MM.1S (cell line): Measurements from ENCODE around the gene GALNT5.

Experiments used
- DNase-seq: peaks from one replicate; pipeline ENCODE4 v3.0.0-alpha.2; 2015
- H2AFZ ChIP-seq: fragments of 300-600 bp; sonication (generic); 2 replicates; pipeline ENCODE4 v1.6.0; 2016; ENCODE audit warnings: antibody characterized with exemption, low read length
- H3F3A ChIP-seq: fragments of 300-600 bp; sonication (generic); 2 replicates; pipeline ENCODE4 v1.6.1; 2016; ENCODE audit warnings: mild to moderate bottlenecking, antibody characterized with exemption, low read length, moderate library complexity, mixed read lengths; ENCODE audit not compliant: insufficient read depth
- H3K27ac ChIP-seq: fragments of 300-600 bp; sonication (generic); 2 replicates; pipeline ENCODE4 v1.5.1; 2016; ENCODE audit warnings: mild to moderate bottlenecking, low read length
- H3K27me3 ChIP-seq: fragments of 300-600 bp; sonication (generic); replicated peaks from 2 replicates; pipeline ENCODE4 v1.6.0; 2016; ENCODE audit warnings: low read length; ENCODE audit not compliant: insufficient read depth
- H3K36me3 ChIP-seq: fragments of 300-600 bp; sonication (generic); replicated peaks from 2 replicates; pipeline ENCODE4 v1.6.1; 2016; ENCODE audit warnings: mild to moderate bottlenecking, low read length, mixed read lengths; ENCODE audit not compliant: insufficient read depth
- H3K4me1 ChIP-seq: fragments of 300-600 bp; sonication (generic); 2 replicates; pipeline ENCODE4 v1.6.1; 2016; ENCODE audit warnings: low read length, mixed read lengths
- H3K4me2 ChIP-seq: fragments of 300-600 bp; sonication (generic); 2 replicates; pipeline ENCODE4 v1.6.0; 2016; ENCODE audit warnings: low read depth, low read length
- H3K4me3 ChIP-seq: fragments of 300-600 bp; sonication (generic); 2 replicates; pipeline ENCODE4 v1.5.1; 2016; ENCODE audit warnings: low read length, mixed read lengths
- H3K79me2 ChIP-seq: fragments of 300-600 bp; sonication (generic); 2 replicates; pipeline ENCODE4 v1.6.1; 2016; ENCODE audit warnings: mixed run types, low read length, mixed read lengths
- H3K9ac ChIP-seq: fragments of 300-600 bp; sonication (generic); 2 replicates; pipeline ENCODE4 v1.6.1; 2016; ENCODE audit warnings: low read length, mixed read lengths
- H3K9me2 ChIP-seq: fragments of 300-600 bp; sonication (generic); replicated peaks from 2 replicates; pipeline ENCODE4 v1.6.1; 2016; ENCODE audit warnings: mild to moderate bottlenecking, low read length, mixed read lengths; ENCODE audit not compliant: insufficient read depth
- H3K9me3 ChIP-seq: fragments of 300-600 bp; sonication (generic); replicated peaks from 2 replicates; pipeline ENCODE4 v1.6.1; 2016; ENCODE audit warnings: mild to moderate bottlenecking, low read length, mixed read lengths; ENCODE audit not compliant: insufficient read depth
- H4K20me1 ChIP-seq: fragments of 300-600 bp; sonication (generic); 2 replicates; pipeline ENCODE4 v1.6.1; 2016; ENCODE audit warnings: mild to moderate bottlenecking, low read length, moderate library complexity, mixed read lengths; ENCODE audit not compliant: insufficient read depth
- EZH2 ChIP-seq: fragments of 300-600 bp; sonication (generic); optimal IDR thresholded peaks from 2 replicates; pipeline ENCODE3; 2017; ENCODE audit warnings: low read depth, mild to moderate bottlenecking, antibody characterized with exemption, low read length, mixed read lengths
- EZH2phosphoT487 ChIP-seq: fragments of 300-600 bp; sonication (generic); IDR thresholded peaks from 2 replicates; pipeline ENCODE4 v1.6.1; 2018; ENCODE audit warnings: antibody characterized with exemption, low read length
- TF ChIP-seq, protein P1 (sequence below): fragments of 300-600 bp; sonication (generic); IDR thresholded peaks from 2 replicates; pipeline ENCODE4 v1.5.1; 2016; ENCODE audit warnings: antibody characterized with exemption, low read length, mixed read lengths

The GALNT5 gene

GRCh38 chr2:157355618-157356017 lies 98.1 kb downstream of the GALNT5 start:
- TF ChIP-seq EZH2phosphoT487 (no peak), EZH2 (no peak)
- TF ChIP-seq, protein P1, sequence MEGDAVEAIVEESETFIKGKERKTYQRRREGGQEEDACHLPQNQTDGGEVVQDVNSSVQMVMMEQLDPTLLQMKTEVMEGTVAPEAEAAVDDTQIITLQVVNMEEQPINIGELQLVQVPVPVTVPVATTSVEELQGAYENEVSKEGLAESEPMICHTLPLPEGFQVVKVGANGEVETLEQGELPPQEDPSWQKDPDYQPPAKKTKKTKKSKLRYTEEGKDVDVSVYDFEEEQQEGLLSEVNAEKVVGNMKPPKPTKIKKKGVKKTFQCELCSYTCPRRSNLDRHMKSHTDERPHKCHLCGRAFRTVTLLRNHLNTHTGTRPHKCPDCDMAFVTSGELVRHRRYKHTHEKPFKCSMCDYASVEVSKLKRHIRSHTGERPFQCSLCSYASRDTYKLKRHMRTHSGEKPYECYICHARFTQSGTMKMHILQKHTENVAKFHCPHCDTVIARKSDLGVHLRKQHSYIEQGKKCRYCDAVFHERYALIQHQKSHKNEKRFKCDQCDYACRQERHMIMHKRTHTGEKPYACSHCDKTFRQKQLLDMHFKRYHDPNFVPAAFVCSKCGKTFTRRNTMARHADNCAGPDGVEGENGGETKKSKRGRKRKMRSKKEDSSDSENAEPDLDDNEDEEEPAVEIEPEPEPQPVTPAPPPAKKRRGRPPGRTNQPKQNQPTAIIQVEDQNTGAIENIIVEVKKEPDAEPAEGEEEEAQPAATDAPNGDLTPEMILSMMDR, result no peak
- H3K9me3 ChIP-seq, result no peaks in the 10 kb centered on the region
- H3K4me3 ChIP-seq, result no peak overlapping the region
- no peaks in the 10 kb centered on the region for H4K20me1 ChIP-seq
- H3K27me3 ChIP-seq, result no peaks in the 10 kb centered on the region
- H3K4me2 ChIP-seq, result no peak overlapping the region
- no peaks in the 10 kb centered on the region for H3F3A ChIP-seq
- no peaks in the 10 kb centered on the region for H3K79me2 ChIP-seq
- H3K36me3 ChIP-seq, result no peaks in the 10 kb centered on the region
- no peak for DNase-seq
- H2AFZ ChIP-seq, result no peak overlapping the region
- no peaks in the 10 kb centered on the region for H3K9me2 ChIP-seq
- no peak overlapping the region for H3K9ac ChIP-seq
- H3K27ac ChIP-seq, result no peak overlapping the region
- H3K4me1 ChIP-seq, result no peaks in the 10 kb centered on the region

- Histone ChIP-seq H3F3A (0 out of 2 replicates have a peak, but pooled peaks cover 5% of the 10 kb centered on the region), H3K27me3 (no peaks in the 10 kb centered on the region), H3K9me3 (no peaks in the 10 kb centered on the region), H4K20me1 (no peaks in the 10 kb centered on the region), H3K79me2 (no peaks in the 10 kb centered on the region), H3K27ac (no peak overlapping the region), H3K36me3 (no peaks in the 10 kb centered on the region), H3K4me3 (no peak overlapping the region), H2AFZ (no peak overlapping the region), H3K4me1 (peaks cover 17% of the 10 kb centered on the region), H3K9ac (no peak overlapping the region), H3K4me2 (no peak overlapping the region), H3K9me2 (no peaks in the 10 kb centered on the region)
- DNase-seq, result no peak
- TF ChIP-seq EZH2 (no peak), EZH2phosphoT487 (no peak)
- TF ChIP-seq, protein P1, result no peak
Measured at GRCh38 chr2:157359628-157360027, 102.1 kb downstream of the GALNT5 start.

DNA sequence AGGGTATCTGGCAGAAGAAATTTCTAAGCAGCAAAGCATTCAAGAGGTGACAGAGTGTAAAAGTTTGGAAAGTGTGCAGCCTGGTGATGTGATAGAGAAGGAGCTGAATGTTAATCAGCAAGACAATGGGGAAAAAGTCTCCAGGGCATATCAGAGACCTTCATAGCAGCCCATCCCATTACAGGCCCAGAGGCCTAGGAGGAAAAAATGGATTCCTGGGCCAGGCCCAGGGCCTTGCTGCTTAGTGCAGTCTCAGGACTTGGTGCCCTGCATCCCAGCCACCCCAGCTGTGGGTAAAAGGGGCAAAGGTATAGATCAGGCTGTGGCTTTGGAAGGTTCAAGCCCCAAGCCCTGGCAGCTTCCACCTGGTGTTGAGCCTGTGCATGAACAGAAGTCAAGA lies 104.0 kb downstream of the GALNT5 start:
- Histone ChIP-seq H2AFZ (no peak overlapping the region), H3K9me2 (no peaks in the 10 kb centered on the region), H3K9me3 (no peaks in the 10 kb centered on the region), H3K27me3 (no peaks in the 10 kb centered on the region), H3K36me3 (no peaks in the 10 kb centered on the region), H3K9ac (no peak overlapping the region), H3K4me3 (no peak overlapping the region), H3K79me2 (no peaks in the 10 kb centered on the region), H4K20me1 (no peaks in the 10 kb centered on the region), H3K4me1 (peaks cover 23% of the 10 kb centered on the region), H3K27ac (no peak overlapping the region), H3K4me2 (no peak overlapping the region), H3F3A (0 out of 2 replicates have a peak, but pooled peaks cover 5% of the 10 kb centered on the region)
- TF ChIP-seq, protein P1, result no peak
- TF ChIP-seq EZH2 (no peak), EZH2phosphoT487 (no peak)
- no peak for DNase-seq
